22Rv1 (cell line): ENCODE data around the gene LRRC32.

Experiments used
- ZFX ChIP-seq: fragments of 450-650 bp; IDR thresholded peaks from 2 replicates; pipeline ENCODE4 v1.6.1; 2017; ENCODE audit warnings: antibody characterized with exemption, borderline replicate concordance
- TF ChIP-seq, protein P1 (sequence below): fragments of 450-650 bp; IDR thresholded peaks from 2 replicates; pipeline ENCODE4 v1.5.1; 2017; ENCODE audit warnings: mild to moderate bottlenecking

- TF ChIP-seq, protein P1, sequence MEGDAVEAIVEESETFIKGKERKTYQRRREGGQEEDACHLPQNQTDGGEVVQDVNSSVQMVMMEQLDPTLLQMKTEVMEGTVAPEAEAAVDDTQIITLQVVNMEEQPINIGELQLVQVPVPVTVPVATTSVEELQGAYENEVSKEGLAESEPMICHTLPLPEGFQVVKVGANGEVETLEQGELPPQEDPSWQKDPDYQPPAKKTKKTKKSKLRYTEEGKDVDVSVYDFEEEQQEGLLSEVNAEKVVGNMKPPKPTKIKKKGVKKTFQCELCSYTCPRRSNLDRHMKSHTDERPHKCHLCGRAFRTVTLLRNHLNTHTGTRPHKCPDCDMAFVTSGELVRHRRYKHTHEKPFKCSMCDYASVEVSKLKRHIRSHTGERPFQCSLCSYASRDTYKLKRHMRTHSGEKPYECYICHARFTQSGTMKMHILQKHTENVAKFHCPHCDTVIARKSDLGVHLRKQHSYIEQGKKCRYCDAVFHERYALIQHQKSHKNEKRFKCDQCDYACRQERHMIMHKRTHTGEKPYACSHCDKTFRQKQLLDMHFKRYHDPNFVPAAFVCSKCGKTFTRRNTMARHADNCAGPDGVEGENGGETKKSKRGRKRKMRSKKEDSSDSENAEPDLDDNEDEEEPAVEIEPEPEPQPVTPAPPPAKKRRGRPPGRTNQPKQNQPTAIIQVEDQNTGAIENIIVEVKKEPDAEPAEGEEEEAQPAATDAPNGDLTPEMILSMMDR: no peak
- TF ChIP-seq ZFX: no peak
Observed at GRCh38 chr11:76673176-76674142, 2.9 kb upstream of the LRRC32 start.
